T-cell (primary cell): ENCODE measurements around the gene RABEP2. TPM values are rescaled to one million over a fixed set of nuclear protein-coding genes. Genes with fewer than 3 reads are reported as not detected.
A peak's percentile ranks its signal among the peaks of the same experiment; 100 is the strongest.
"Not testable (repeated sequence)": the region's sequence is repeated elsewhere in the genome, so short reads cannot be mapped to it uniquely, and the experiment has no call there.

Experiments
- ATAC-seq, 4 experiments: fragments of 200-7000 bp in 3 of 4; fragments of 150-1000 bp in 1 of 4; cut with Tn5 transposase; replicated peaks in 1 of 4; 1 replicate in 3 of 4; 2 replicates in 1 of 4; pipeline ENCODE4 v1.10.0; 2021; ENCODE audit warnings: moderate library complexity in 3 of 4, mild to moderate bottlenecking in 2 of 4, moderate number of reproducible peaks in 1 of 4
- CTCF ChIA-PET, 2 donors: fragments of 300-600 bp; sonication (Branson Sonifier 250); formaldehyde crosslinking; loops; one replicate each; lab custom pipeline; 2022; ENCODE audit warnings: antibody characterized with exemption in 2 of 2; lab: Charles Lee
- POLR2A ChIA-PET, 2 donors: fragments of 300-600 bp; sonication (Branson Sonifier 250); formaldehyde crosslinking; loops; one replicate each; lab custom pipeline; 2022; ENCODE audit warnings: antibody characterized with exemption in 2 of 2; lab: Charles Lee
- DNase-seq, 35 experiments: peaks; one replicate each; pipeline versions ENCODE4 v3.0.0 to v3.0.0-alpha.2; 2013 to 2023
- H3K27ac ChIP-seq: one replicate; pipeline ENCODE4 v1.5.1; 2013; ENCODE audit warnings: low read length
- H3K27me3 ChIP-seq, 2 experiments: replicated peaks in 1 of 2; 1 replicate in 1 of 2; 2 replicates in 1 of 2; pipeline versions ENCODE4 v1.6.1 to v1.7.0; 2013; ENCODE audit warnings: low read length in 1 of 2, mixed read lengths in 1 of 2; ENCODE audit not compliant: control insufficient read depth in 2 of 2, insufficient read depth in 2 of 2; ENCODE audit errors: extremely low read depth in 1 of 2
- H3K36me3 ChIP-seq, 2 donors: 1 replicate in 1 of 2; 2 replicates in 1 of 2; pipeline versions ENCODE4 v1.6.1 to v1.7.0; 2013; ENCODE audit warnings: low read length in 1 of 2; ENCODE audit not compliant: control insufficient read depth in 2 of 2, insufficient read depth in 1 of 2; ENCODE audit errors: extremely low read depth in 1 of 2
- H3K4me1 ChIP-seq, 2 experiments: 1 replicate in 1 of 2; 2 replicates in 1 of 2; pipeline versions ENCODE4 v1.6.1 to v1.7.0; 2013; ENCODE audit warnings: low read length in 2 of 2, mixed read lengths in 1 of 2; ENCODE audit not compliant: insufficient read depth in 2 of 2, control insufficient read depth in 1 of 2; ENCODE audit errors: extremely low read depth in 1 of 2
- H3K4me3 ChIP-seq, 2 donors: 1 replicate in 1 of 2; 2 replicates in 1 of 2; pipeline versions ENCODE4 v1.5.1 to v1.7.0; 2013; ENCODE audit warnings: mild to moderate bottlenecking in 2 of 2, low read length in 1 of 2, moderate library complexity in 1 of 2; ENCODE audit not compliant: control insufficient read depth in 1 of 2; ENCODE audit errors: extremely low read depth in 1 of 2
- H3K9me3 ChIP-seq: 2 replicates; pipeline ENCODE4 v1.7.0; 2013
- H3K27ac Mint-ChIP-seq, 2 donors: one replicate each; pipeline ENCODE4 v1.8.0; 2020 to 2021; ENCODE audit warnings: mild to moderate bottlenecking in 2 of 2, mixed read lengths in 2 of 2
- H3K27me3 Mint-ChIP-seq, 2 donors: one replicate each; pipeline ENCODE4 v1.8.0; 2021 to 2022; ENCODE audit warnings: mixed read lengths in 2 of 2
- H3K36me3 Mint-ChIP-seq: one replicate; pipeline ENCODE4 v1.8.0; 2021; ENCODE audit warnings: mixed read lengths
- H3K4me1 Mint-ChIP-seq, 3 donors: one replicate each; pipeline ENCODE4 v1.8.0; 2020 to 2022; ENCODE audit warnings: mixed read lengths in 3 of 3, mild to moderate bottlenecking in 1 of 3
- H3K4me3 Mint-ChIP-seq, 3 donors: one replicate each; pipeline ENCODE4 v1.8.0; 2020 to 2022; ENCODE audit warnings: mild to moderate bottlenecking in 3 of 3, mixed read lengths in 3 of 3, moderate library complexity in 3 of 3
- H3K9me3 Mint-ChIP-seq, 3 donors: one replicate each; pipeline ENCODE4 v1.8.0; 2020 to 2022; ENCODE audit warnings: mixed read lengths in 3 of 3
- WGBS: methylation state at CpG from one replicate; pipeline ENCODE4 v1.1.5; 2013; ENCODE audit warnings: missing lambda C conversion rate; ENCODE audit not compliant: insufficient coverage; 5-methylcytosine and 5-hydroxymethylcytosine counted together
- total RNA-seq, 35 experiments: library from RNA in 6 of 35; stranded (reverse) in 6 of 35; fragments of 120-200 nt in 1 of 35; gene quantifications; one replicate each; pipeline versions ENCODE4 v1.2.1 to v1.2.4 and lab custom pipeline; 2013 to 2026

The RABEP2 gene
- total RNA-seq, 5 donors from 2014 or later (not counting 1 experiment from before 2014, with no cell fraction given), result 26.9 to 35.5 (median 33.5) TPM

DNA sequence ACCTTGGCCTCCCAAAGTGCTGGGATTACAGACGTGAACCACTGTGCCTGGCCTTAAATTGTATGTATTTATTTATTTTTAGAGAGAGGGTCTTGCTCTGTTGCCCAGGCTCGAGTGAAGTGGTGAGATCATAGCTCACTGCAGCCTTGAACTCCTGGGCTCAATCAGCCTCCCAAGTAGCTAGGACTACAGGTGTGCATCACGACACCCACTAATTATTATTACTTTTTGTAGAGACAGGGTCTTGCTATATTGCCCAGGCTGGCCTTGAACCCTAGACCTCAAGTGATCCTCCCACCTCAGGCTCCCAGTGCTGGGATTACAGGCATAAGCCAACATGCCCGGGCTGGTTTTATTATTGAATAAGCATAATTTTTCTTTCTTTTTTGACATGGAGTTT is 21.6 kb upstream of the RABEP2 start:
- POLR2A ChIA-PET, result no interaction called here

DNA sequence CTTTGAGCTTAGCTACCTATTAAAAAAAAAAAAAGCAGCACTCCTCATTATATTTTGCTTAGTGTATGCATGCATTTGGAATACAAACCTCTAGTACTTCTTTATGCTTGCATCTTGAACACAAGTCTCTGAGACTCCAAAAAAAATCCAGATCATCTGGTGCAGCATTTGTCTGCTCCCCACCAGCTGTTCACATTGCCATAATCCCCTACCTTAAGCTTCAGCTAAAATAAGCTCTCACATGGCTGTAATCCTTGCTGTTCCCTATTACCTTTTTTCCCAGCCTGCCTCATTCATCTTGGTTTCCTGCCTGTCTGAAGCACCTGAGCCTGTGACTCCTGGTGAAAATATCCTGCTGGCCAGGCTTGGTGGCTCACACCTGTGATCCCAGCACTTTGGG is 18.2 kb upstream of the RABEP2 start:
- Mint-ChIP-seq H3K36me3 (no peaks in the 10 kb centered on the region), H3K9me3 (no peaks in the 10 kb centered on the region), H3K27me3 (no peaks in the 10 kb centered on the region), H3K27ac (no peak overlapping the region), H3K4me1 (peaks cover 7 to 11% (median 9%) of the 10 kb centered on the region in 3 donors), H3K4me3 (no peak overlapping the region)
- H3K4me3 ChIP-seq, result no peak overlapping the region
- peaks cover 0 to 10% of the 10 kb centered on the region in 2 experiments for H3K4me1 ChIP-seq
- no peaks in the 10 kb centered on the region for H3K9me3 ChIP-seq
- DNase-seq, result no peak
- ChIA-PET CTCF (interaction anchor here in 1 of 2 donors (2.6 kb wide), 1 partner anchor 69 kb away, joined by 8 read pairs; no protein-coding TSS in a partner anchor), POLR2A (interaction anchor here in 1 of 2 donors (0.6 kb wide), 1 partner anchor 71 kb away, joined by 3 read pairs; no protein-coding TSS in a partner anchor)
- no peaks in the 10 kb centered on the region for H3K27me3 ChIP-seq
- H3K36me3 ChIP-seq, result no peaks in the 10 kb centered on the region
- no peak for ATAC-seq
- H3K27ac ChIP-seq, result no peak overlapping the region

More for the DNA sequence above, 21.6 kb upstream of the RABEP2 start:
- CTCF ChIA-PET, result no interaction called here
- Mint-ChIP-seq H3K4me1 (peaks cover 17 to 27% (median 18%) of the 10 kb centered on the region in 3 donors), H3K27ac (no peak overlapping the region), H3K4me3 (no peak overlapping the region), H3K36me3 (peaks cover 3% of the 10 kb centered on the region), H3K9me3 (no peaks in the 10 kb centered on the region), H3K27me3 (no peaks in the 10 kb centered on the region)
- Histone ChIP-seq H3K9me3 (no peaks in the 10 kb centered on the region), H3K4me1 (peaks cover 1 to 21% of the 10 kb centered on the region in 2 experiments), H3K27ac (no peak overlapping the region), H3K36me3 (no peaks in the 10 kb centered on the region), H3K27me3 (no peaks in the 10 kb centered on the region), H3K4me3 (no peak overlapping the region)
- no peak for DNase-seq
- ATAC-seq, result no peak
- no CpG with 5 or more reads among the region's 4 CpGs for WGBS

DNA sequence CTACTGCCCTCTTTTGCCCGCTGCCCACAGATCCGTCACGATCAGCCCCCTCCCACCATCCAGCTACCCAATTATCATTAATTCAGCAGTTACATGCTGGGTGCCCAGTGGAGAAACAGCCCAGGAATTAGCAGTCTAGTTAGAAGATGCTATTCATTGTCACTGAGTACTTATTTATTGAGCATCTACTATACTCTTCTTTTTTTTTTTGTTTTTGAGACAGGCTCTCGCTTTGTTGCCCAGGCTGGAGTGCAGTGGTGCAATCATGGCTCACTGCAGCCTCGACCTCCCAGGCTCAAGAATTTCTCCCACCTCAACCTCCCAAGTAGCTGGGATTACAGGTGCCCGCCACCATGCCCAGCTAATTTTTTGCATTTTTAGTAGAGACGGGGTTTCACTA is 14.8 kb upstream of the RABEP2 start:
- POLR2A ChIA-PET, result interaction anchor here in 1 of 2 donors (0.6 kb wide), 1 partner anchor 1711 kb away, joined by 7 read pairs; no protein-coding TSS in a partner anchor

DNA sequence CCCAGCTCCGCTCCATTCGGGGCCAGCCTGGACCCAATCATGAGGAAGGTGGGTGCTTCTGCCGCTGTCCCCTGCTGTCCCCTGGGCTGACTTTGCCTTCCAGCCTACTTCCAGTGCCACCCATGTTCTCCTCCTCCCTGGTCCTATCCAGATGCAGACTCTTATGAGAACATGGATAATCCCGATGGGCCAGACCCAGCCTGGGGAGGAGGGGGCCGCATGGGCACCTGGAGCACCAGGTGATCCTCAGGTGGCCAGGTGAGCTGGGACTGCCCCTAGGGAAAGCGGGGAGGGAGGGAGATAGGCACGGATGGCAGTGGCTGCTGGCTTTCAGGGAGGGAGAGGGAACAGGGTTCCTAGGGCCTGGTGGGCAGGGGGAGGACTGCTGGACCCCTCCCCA is 13.7 kb upstream of the RABEP2 start:
- ATAC-seq, result no peak
- no peaks in the 10 kb centered on the region for H3K27me3 ChIP-seq
- ChIA-PET CTCF (interaction anchor here in 1 of 2 donors (1.4 kb wide), 1 partner anchor 10 kb away, joined by 3 read pairs; no protein-coding TSS in a partner anchor), POLR2A (no interaction called here)
- H3K4me3 ChIP-seq, result no peak overlapping the region
- H3K27ac ChIP-seq, result no peak overlapping the region
- Mint-ChIP-seq H3K4me1 (peaks cover 10 to 22% (median 16%) of the 10 kb centered on the region in 3 donors), H3K4me3 (no peak overlapping the region), H3K36me3 (no peaks in the 10 kb centered on the region), H3K9me3 (no peaks in the 10 kb centered on the region), H3K27me3 (no peaks in the 10 kb centered on the region), H3K27ac (no peak overlapping the region)
- H3K36me3 ChIP-seq, result no peaks in the 10 kb centered on the region
- no peaks in the 10 kb centered on the region for H3K9me3 ChIP-seq
- 100% methylated on average over 3 of the region's 7 CpGs for WGBS
- no peak for DNase-seq
- H3K4me1 ChIP-seq, result peaks cover 2 to 16% of the 10 kb centered on the region in 2 experiments

More for the DNA sequence above, 14.8 kb upstream of the RABEP2 start:
- H3K9me3 ChIP-seq, H3K27me3 ChIP-seq, H3K27ac ChIP-seq, H3K36me3 ChIP-seq, H3K27ac Mint-ChIP-seq, H3K4me3 Mint-ChIP-seq, H3K36me3 Mint-ChIP-seq, H3K4me3 ChIP-seq, DNase-seq, ATAC-seq, H3K27me3 Mint-ChIP-seq, H3K9me3 Mint-ChIP-seq: not testable (repeated sequence)
- CTCF ChIA-PET, result interaction anchor here in 1 of 2 donors (1.4 kb wide), 1 partner anchor 9 kb away, joined by 3 read pairs; no protein-coding TSS in a partner anchor
- 68% methylated on average over 3 of the region's 7 CpGs for WGBS
- peaks cover 2 to 16% of the 10 kb centered on the region in 2 experiments for H3K4me1 ChIP-seq
- H3K4me1 Mint-ChIP-seq, result peaks cover 10 to 21% (median 16%) of the 10 kb centered on the region in 3 donors

DNA sequence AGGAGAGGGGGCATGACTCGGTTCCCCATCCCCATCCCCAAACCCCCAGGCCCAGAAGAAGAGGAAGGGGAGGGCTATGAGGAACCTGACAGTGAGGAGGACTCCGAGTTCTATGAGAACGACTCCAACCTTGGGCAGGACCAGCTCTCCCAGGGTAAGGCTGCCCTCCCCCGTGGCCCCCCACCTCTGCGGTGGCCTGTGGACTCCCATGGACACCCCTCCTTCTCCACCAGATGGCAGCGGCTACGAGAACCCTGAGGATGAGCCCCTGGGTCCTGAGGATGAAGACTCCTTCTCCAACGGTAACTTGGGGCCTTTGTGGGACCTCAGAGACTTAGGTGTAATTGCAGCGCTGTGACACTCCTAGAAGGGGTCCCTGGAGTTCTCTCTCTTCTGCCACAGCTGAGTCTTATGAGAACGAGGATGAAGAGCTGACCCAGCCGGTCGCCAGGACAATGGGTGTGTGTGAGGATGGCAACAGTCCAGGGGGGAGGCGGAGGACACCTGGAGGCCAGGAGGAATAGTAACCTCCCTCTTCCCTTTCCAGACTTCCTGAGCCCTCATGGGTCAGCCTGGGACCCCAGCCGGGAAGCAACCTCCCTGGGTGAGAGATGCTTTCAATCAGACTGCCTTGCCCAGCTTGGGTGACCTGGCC is 12.3 kb upstream of the RABEP2 start:
- Mint-ChIP-seq H3K4me1 (peaks cover 10 to 24% (median 16%) of the 10 kb centered on the region in 3 donors), H3K36me3 (no peaks in the 10 kb centered on the region), H3K4me3 (no peak overlapping the region), H3K9me3 (no peaks in the 10 kb centered on the region), H3K27ac (no peak overlapping the region), H3K27me3 (no peaks in the 10 kb centered on the region)
- CTCF ChIA-PET, result interaction anchor here in 1 of 2 donors (1.4 kb wide), 1 partner anchor 13 kb away, joined by 5 read pairs; the partner anchor contains the start of gene NFATC2IP
- Histone ChIP-seq H3K36me3 (peaks cover 0 to 2% of the 10 kb centered on the region in 2 donors), H3K27ac (no peak overlapping the region), H3K4me1 (peaks cover 2 to 16% of the 10 kb centered on the region in 2 experiments), H3K27me3 (no peaks in the 10 kb centered on the region), H3K9me3 (no peaks in the 10 kb centered on the region), H3K4me3 (no peak overlapping the region)
- ATAC-seq (no peak), DNase-seq (no peak)
- WGBS, result 90% methylated on average over 5 of the region's 14 CpGs
- POLR2A ChIA-PET, result interaction anchor here in 1 of 2 donors (0.6 kb wide), 1 partner anchor 23 kb away, joined by 3 read pairs; no protein-coding TSS in a partner anchor

DNA sequence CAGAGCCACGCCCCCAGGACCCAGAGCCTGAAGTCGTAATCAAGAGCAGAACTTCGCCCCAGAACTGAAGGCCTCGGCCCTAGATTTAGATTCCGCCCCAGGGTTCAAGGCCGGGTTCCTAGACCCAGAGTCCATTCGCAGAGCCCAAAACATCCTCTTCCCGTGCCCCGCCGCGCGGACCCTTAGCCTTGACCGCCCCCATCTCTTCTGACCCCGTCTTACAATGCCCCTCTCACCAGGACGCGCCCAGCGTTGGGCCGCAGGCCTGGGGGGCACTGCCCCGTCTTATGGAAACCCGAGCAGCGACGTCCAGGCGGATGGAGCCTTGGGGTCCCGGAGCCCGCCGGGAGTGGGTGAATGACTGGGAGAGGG is 11.7 kb upstream of the RABEP2 start:
- Histone ChIP-seq H3K27me3 (no peaks in the 10 kb centered on the region), H3K9me3 (no peaks in the 10 kb centered on the region), H3K36me3 (peaks cover 0 to 2% of the 10 kb centered on the region in 2 donors), H3K4me1 (peaks cover 2 to 16% of the 10 kb centered on the region in 2 experiments), H3K27ac (no peak overlapping the region), H3K4me3 (peak overlapping the region in 1 of 2 donors; percentile 20)
- no peaks in the 10 kb centered on the region for H3K27me3 Mint-ChIP-seq
- ATAC-seq, result no peak
- no peaks in the 10 kb centered on the region for H3K9me3 Mint-ChIP-seq
- H3K27ac Mint-ChIP-seq, result peak overlapping the region; percentile 40 to 57
- 67% methylated on average over 18 of the region's 26 CpGs for WGBS
- H3K4me1 Mint-ChIP-seq, result peaks cover 10 to 26% (median 16%) of the 10 kb centered on the region in 3 donors
- H3K36me3 Mint-ChIP-seq, result no peaks in the 10 kb centered on the region
- no peak for DNase-seq
- ChIA-PET CTCF (interaction anchor here in 1 of 2 donors (0.8 to 1.4 kb wide), 6 partner anchors 8 to 90 kb away, joined by 3 to 9 read pairs (median 5); partner anchors contain the start of genes NFATC2IP and TUFM), POLR2A (no interaction called here)
- H3K4me3 Mint-ChIP-seq, result peak overlapping the region; percentile 67 to 77 (median 73)
